Middle frontal gyrus (tissue), 1 donor: Measurements from ENCODE around the gene DEPDC5.
A peak's percentile ranks its signal among the peaks of the same experiment; 100 is the strongest.
"Not testable (repeated sequence)": the region's sequence is repeated elsewhere in the genome, so short reads cannot be mapped to it uniquely, and the experiment has no call there.

Experiments
- DNase-seq: peaks from one replicate; pipeline ENCODE4 v3.0.0-alpha.2; 2015; ENCODE audit warnings: low spot score; ENCODE audit errors: extremely low spot score

DEPDC5 gene

DNA sequence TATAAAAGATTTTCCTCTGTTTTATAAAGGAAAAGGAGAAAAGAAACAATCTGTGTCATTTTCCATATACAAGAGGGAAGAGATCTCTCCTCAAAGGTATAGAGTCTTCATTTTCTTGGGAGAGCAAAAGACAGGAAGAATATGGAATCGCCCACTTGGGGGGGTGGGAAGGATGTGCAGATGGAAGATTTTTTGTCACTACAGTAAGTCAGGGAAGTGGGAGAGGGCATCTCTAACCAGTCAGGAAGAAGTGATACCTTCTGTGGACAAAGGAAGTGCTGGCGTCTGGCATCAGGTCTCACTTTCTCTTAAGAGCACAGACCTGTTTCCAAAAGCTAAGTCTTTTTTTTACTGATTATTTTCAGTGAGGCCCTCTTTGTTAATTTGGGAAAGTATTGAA lies 5.3 kb upstream of the DEPDC5 start:
- no peak for DNase-seq

DNA sequence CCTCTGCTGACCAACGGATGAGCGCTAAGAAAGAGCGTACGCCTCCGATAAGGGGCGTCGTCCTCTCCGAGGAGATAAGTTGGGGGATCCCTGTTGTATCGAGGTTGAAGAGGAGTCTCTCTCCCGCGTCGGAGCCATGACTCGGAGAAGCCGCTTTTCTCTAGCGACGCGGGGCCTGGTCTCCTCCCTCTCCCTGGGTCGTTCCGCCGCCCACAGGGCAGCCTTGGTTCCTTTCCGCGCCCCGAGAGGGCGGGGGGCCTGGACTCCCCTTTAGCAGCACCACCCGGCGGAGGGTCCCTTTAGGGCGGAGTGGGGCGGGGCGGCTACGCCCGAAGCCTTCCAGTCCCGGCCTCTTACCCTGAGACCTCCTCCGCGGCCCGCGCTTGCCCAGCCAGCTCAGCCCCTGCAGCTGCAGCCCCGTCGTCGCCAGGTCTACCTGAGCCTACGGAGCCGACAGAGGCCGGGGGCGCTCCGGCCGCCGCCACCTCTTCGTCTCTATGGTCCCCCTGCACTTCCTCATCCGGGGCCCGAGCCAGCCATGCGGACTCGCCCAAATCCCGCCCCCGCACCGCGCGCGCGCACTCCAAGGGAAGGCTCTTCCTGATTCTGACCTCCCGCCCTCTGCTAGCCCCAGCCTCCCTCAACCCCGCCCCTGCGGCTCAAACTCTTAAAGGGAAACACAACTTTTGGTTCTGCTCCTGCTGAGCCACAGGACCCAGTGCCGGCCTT lies 4.0 kb upstream of the DEPDC5 start, which contains the start of gene PRR14L:
Gene PRR14L, minus strand, starts transcription at position 497 of the 729 bp plus-strand sequence. CDS start 11,272 bp downstream, outside the sequence.
- DNase-seq = peak; percentile 92

DNA sequence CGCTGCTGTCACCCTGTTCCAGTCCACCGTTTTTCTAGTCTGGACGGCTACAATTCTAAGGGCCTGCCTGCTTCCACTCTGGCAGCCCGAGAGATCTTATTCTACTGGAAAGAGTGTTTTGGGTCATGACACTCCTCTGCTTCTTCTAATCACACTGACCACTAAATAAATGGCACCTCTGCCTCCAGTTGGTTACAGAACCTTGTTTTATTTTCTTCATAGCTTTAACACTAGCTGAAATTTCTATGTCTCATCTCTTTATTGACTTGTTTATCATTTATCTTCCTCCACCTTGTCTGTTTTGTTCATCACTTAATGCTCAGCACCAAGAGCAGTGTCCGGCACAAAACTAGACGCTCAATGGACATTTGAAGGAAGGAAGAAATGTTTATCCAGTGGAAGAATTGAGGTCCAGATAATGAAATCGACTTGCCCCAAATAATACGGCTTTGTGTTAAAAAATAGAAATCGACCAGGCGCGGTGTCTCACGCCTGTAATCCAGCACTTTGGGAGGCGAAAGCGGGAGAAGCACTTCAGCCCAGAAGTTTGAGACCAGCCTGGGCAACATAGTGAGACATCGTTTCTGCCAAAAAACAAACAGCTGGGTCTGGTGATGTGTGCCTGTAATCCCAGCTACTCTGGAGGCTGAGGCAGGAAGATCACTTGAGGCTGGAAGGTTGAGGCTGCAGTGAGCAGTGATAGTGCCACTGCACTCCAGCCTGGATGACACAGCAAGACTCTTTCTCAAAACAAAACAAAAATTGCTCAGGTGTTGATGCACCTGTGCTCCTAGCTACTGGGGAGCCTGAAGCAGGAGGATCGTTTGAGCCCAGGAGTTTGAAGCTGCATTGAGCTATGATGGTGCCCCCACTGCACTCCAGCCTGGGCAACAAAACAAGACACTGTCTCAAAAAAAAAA lies 3.2 kb upstream of the DEPDC5 start:
- DNase-seq = no peak

DNA sequence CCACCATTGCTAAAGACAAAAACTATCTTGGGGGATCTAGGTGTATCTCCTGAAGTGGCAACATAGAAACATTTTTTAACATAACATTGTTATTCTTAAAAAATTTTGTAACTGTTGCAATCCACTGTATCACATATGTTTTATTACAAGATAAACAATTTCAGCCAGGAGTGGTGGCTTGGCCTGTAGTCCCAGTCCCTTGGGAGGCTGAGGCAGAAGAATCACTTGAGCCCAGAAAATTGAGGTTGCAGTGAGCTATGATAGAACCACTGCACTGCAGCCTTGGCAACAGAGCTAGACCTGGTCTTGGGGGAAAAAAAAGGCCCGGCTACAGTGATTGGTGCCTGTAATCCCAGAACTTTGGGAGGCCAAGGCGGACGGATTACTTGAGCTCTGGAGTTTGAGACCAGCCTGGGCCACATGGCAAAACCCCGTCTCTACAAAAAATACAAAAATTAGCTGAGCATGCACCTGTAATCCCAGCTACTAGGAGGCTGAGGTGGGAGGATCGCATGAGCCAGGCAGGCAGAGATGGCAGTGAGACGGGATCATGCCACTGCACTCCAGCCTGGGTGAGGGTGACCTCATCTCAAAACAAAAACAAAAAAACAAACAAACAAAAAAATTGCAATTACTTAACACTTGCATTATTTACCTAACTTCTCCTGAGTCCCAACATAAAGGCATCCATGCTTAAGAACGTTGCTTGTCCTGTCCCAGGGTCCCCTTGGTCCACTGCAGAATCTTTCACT lies 1.5 kb upstream of the DEPDC5 start:
- DNase-seq = no peak

DNA sequence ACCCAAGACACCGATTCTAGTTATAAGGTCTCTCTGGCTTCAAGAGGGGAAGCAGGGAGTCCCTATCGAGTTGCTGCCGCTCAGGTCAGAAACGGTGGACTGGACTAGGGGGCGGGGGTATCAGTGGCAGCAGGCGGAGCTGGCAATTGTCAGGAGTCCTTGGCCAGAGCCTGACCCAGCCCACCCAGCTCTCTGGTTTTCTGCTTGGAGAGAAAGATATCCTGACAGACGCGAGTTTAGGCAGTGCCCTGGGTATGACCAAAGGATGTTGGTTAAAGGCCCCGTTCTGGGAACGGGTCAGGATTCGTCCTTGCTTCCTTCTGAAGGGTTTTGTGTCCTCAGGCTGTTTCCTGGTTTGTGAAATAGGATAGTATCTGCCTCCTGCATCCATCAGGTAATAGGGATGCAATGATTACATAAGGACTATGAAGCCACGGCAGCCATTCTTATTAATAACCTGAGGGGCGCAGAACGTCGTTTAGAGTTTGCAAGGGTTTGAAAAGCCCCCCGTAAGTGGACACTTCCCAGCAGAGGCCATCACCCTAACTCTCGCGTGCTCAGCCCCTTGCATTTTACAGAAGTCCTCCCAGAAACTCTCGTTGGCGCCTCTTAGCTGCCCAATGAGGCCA lies 700 bp upstream of the DEPDC5 start:
- DNase-seq = no peak

DNA sequence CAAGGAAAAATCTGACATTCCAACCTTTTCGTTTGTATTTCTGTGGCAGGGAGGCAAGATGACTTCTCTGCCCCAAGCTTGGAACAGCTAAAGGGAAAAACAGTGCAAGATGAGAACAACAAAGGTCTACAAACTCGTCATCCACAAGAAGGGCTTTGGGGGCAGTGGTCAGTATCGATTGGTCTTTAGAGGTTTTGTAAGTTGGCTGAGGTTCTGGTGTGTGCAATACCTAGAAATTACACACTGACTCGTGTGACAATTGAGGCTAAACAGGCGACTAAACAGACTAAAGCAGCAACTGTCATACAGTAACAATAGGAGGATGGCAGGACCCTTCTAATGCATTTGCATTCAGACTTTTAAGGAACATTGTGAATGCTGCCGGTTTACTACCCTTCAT lies 994 bp downstream of the DEPDC5 start:
- DNase-seq = no peak

DNA sequence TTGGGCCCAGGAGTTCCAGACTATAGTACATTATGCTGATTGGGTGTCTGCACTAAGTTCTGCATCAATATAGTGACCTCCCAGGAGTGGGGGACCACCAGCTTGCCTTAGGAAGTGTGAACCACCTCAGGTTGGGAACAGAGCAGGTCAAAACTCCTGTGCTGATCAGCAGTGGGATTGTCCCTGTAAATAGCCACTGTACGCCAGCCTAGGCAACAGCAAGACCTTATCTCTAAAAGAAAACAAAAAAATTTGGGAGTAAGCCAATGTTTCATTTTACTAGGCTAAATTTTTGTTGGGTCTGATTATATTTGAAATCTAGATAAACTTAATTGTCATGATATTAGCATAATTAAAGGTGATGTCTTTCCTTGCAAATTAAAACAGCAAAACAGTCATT lies 3.4 kb downstream of the DEPDC5 start:
- DNase-seq = no peak

DNA sequence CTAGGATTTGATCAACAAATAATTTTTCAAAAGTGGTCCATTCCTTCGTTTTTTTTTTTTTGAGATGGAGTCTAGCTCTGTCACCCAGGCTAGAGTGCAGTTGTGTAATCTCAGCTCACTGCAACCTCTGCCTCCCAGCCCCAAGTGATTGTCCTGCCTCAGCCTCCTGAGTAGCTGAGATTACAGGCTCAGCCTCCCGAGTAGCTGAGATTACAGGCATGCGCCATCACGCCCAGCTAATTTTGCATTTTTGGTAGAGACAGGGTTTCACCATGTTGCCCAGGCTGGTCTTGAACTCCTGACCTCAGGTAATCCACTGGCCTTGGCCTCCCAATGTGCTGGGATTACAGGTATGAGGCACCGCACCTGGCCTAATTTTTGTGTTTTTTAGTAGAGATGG lies 5.0 kb downstream of the DEPDC5 start:
- not testable (repeated sequence) for DNase-seq

DNA sequence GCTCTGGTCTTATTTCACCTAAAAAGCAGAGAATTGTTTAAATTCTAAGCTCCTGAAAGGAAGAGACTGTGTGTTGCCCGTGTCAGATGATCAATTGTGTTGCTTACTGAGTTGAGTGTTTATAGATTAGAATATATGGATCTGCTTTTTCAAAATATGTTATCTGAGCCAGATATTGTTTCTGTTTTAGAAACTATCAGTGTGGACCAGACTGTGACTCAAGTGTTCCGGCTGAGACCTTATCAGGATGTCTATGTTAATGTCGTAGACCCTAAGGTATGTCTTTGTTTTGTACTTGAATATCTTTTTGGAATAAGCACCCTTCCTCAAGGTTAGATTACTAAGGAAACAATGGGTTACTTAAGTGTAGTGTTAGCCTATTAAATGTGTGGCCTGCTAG lies 11.0 kb downstream of the DEPDC5 start:
- DNase-seq = no peak

DNA sequence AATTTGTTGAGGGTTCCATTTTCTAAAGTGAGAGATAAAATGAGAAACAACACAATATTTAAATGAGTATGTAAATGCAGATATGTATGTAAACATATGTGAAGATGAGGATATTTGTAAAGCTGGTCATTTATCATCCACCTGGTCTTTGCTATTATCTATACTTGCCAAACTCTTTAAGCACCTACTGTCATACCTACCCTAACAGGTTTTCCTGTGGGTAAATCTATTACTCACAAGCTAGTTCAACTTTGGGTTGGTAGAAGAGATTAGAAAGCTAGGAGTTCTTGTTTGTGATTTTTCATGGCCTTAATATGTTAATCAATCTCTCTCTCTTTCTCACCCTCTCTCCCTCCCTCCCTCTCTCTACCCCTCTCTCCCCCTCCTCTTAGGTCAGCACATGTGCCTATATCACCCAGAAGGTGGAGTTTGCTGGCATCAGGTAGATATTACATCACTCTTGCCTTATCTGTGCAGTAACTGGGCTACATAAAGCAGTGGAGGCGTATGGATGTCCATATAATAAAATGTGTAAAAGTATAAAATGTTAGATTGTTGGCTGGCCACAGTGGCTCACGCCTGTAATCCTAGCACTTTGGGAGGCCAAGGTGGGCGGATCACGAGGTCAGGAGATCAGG lies 14.7 kb downstream of the DEPDC5 start:
- DNase-seq = no peak

DNA sequence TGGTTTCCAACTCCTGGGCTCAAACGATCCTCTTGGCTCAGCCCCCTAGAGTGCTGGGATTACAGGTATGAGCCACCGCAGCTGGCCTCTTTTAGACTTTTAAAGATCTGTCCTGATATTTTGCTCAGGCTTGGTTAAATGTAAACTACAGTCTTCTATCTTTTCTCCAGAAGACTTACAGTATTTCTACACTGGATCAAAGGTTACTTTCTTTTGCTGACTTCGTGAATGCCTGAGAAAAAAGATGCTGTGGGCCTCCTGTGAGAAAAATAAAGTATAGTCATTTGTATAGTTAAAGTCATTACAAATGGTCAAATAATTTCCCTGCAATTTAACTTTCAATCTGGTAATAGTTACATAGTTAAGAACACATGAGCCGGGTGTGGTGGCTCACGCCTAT lies 19.6 kb downstream of the DEPDC5 start:
- DNase-seq = no peak

DNA sequence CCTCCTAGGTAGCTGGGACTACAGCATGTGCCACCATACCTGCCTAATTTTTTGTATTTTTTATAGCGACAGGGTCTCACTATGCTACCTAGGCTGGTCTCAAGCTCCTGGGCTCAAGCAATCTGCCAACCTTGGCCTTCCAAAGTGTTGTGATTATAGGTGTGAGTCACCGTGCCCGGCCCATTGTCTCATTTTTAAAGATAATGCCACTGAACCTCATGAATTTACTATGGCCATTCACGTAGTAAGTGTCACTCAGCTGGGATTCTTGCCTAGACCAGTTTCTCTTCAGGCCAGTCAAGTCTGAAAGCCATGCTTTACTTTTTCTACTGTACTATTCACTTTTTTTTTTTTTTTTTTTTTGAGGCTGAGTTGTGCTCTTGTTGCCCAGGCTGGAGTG lies 22.4 kb downstream of the DEPDC5 start:
- no peak for DNase-seq

DNA sequence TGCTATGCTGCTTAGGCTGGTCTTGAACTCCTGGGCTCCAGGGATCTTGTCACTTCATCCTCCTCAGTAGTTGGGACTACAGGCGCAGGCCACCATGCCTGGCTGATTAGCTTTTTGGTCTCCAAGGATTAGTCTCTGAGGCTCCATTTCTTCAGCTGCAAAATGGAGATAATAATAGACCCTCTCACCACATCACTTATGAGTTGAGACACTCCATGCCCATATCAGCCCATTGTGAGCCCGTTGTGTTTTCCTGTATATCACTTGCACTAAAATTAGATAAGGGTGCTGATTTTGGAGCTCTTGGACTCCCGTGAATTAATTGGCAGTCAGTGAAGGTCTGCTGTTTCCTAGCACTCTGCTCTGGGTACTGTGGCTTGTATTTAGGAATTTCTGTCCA lies 36.0 kb downstream of the DEPDC5 start:
- no peak for DNase-seq

DNA sequence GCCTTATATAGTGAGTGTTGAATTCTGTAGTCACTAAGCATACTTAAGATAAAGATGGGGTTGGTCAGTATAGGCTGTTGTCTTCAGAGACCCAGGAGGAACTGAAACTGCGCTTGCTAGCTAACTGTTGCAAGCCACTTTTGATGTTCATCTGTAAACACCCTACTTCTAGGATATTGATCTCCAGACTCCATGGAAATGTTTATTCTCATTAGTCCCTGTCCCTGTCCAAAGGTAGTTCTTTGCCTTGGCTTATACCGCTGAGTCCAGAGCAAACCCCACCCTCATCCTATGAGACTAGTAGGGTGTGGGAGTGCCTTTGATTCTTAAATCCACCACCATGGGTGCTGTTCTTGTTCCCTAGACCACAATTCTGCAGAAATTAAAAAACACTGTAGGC lies 36.4 kb downstream of the DEPDC5 start:
- no peak for DNase-seq

DNA sequence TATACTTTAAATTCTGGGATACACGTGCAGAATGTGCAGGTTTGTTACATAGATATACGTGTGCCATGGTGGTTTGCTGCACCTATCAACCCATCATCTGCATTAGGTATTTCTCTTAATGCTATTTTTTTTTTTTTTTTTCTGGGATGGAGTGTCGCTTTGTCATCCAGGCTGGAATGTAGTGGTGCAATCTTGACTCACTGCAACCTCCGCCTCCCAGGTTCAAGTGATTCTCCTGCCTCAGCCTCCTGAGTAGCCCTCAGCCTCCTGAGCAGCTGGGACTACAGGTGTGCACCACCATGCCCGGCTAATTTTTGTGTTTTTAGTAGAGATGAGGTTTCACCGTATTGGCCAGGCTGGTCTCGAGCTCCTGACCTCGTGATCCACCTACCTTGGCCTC lies 45.5 kb downstream of the DEPDC5 start:
- DNase-seq = not testable (repeated sequence)

DNA sequence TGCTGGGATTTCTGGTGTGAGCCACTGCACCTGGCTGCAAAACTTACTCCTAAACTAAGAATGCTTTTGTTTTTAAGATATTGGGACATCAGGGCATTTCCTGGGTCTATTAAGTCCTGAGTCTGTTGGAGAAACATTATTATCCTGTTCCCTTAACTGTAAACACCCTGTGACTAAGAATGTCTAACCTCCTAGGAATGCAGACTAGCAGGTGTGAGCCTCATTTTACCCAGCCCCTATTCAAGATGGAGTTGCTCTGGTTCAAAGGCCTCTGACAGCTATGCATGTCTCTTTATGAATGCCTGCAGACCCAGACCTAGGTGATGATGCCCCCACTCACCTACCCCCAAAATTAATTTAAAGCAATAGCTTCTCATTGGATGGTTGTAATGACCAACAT lies 46.2 kb downstream of the DEPDC5 start:
- no peak for DNase-seq

DNA sequence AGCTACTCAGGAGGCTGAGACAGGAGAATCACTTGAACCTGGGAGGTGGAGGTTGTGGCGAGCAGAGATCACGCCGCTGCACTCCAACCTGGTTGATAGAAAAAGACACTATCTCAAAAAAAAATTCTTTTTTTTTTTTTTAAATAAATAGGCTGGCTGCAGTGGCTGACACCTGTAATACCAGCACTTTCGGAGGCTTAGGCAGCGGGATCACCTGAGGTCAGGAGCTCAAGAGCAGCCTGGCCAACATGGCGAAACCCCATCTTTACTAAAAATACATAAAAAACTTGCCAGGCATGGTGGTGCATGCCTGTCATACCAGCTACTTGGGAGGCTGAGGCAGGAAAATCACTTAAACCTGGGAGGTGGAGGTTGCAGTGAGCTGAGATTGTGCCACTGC lies 47.0 kb downstream of the DEPDC5 start:
- not testable (repeated sequence) for DNase-seq

DNA sequence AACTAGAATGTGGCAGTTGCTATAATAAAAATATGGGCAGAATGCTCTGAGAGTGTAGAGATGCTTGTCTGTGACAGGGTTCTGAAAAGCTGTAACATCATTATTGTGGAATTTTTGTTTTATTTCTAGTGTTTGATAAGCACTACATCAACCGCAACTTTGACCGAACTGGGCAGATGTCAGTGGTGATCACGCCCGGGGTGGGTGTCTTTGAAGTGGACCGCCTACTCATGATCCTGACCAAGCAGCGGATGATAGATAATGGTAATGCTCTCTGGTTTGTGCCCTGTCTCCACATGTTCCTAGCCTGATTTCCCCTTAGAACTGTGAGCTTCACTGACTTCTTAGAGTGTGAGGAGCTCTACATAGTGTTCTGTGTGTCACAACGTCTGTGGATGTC lies 48.8 kb downstream of the DEPDC5 start:
- DNase-seq = no peak

DNA sequence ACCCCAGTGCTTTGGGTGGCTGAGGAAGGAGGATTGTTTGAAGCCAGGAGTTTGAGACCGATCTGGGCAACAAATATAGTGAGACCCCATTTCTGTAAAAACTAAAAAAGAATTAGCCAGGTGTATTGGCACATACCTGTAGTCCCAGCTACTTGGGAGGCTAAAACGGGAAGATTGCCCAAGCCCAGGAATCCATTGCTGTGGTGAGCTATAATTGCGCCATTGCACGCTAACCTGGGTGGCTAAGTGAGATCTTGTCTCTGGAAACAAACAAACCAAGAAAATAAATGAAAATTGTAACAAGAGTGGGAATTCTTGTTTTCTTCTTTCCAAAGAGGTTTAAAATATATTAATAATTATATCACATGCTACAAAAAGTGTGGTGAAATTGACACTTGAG lies 52.9 kb downstream of the DEPDC5 start:
- no peak for DNase-seq

DNA sequence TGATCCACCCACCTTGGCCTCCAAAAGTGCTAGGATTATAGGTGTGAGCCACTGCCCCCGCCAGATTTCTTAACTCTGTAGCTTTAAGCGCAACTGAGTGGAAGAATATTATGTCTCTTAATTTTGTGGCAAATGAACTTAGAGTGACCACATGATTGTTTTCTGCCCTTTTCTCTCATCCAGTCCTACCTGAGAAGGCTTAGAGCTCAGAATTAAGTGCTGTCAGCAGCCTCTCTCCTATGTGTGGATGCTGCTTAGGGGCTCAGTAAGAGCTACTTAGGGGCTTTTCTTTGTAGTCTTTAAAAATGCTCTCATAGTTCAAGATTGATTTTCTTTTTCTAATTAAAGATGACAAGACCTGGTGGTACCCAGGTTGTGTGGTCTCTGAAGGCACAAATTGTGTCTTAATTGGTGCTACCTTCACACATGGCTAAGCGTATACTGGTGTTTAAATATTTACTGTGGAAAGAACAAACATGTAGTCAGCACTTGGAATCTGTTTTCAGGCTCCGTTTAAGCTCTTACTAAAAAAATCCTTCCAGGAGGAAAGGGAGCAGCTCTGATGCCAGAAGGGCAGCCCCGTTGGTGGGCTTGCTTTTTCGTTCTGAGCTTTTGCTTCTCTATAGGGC lies 59.3 kb downstream of the DEPDC5 start:
- DNase-seq = no peak
